Fibroblast of skin of right biceps (primary cell): ENCODE results near the gene THOC2.
"Not testable (repeated sequence)": the region's sequence is repeated elsewhere in the genome, so short reads cannot be mapped to it uniquely, and the experiment has no call there.

Experiments used
- DNase-seq: peaks from one replicate; pipeline ENCODE4 v3.0.0-alpha.2; 2013

The THOC2 gene

DNA sequence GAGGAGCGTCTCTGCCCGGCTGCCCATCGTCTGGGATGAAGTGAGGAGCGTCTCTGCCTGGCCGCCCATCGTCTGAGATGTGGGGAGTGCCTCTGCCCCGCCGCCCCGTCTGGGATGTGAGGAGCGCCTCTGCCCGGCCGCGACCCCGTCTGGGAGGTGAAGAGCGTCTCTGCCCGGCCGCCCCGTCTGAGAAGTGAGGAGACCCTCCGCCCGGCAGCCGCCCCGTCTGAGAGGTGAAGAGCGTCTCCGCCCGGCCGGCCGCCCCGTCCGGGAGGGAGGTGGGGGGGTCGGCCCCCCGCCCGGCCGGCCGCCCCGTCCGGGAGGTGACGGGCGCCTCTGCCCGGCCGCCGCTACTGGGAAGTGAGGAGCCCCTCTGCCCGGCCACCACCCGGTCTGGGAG is 1.2 kb upstream of the THOC2 start:
- DNase-seq: not testable (repeated sequence)

DNA sequence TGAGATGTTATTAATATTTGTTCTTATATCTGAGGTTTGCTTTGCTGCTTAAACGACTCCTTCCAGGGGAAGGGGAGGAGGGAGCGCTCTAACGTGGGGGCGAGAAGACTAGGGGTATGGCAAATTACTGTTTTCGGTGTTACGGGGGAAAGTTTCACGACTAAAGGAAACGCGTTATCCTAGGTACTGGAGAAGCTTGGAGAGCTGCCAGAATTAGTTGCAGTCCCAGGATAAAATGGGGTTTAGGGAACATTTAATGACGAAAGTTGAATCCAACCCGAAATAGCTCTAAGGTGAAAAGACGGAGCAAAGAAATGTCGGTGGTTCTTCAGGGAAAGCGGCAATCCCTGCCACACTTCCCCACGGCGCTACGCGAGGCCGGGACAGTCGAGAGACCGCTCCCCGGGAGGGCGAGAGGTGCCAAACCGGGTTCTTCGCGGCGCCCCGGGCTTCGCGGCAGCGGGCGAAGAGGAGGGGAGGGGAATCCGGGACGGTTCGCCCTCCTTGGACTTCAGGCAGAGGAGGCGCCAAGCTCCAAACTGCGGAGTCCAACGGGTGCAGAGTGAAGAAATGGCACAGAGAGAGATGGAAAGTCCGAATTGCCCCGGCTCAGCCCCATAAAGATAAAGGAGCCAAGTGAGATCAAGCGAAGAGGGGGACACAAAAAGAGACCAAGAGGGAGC is 724 bp downstream of the THOC2 start:
- peak; percentile 13 for DNase-seq

DNA sequence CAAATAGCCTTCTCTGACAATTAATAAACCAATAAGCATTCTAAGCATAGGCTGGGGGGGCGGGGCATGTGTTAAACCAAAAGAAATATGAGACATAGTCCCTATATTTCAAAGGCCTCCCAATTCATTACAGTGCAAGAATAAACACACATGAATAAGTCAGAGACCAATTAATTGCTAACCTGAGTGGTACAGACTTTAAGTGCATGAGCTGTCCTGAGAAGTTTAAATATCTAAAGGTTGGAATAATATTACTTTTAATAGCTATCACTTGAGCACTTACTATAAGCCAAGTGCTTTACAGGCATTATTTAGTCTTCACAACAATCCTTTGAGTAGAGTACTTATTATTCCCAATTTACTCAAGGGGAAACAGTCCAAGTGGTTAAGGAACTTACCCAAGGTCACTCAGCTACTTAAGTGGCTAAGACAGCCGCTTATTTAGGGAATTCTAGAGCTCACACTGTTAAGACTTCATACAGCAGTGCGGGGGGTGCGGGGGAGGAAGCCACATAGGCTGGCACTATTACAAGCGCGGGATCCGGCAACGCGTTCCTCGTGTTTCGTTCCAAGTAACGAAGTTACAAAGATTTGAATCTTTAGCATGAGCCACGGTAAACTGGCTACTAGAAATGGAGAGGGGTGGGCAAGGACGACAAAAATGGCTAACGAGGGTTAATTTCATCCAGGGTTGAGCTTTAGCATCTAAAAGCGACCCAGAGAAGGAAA is 1.4 kb downstream of the THOC2 start:
- peak; percentile 19 for DNase-seq

DNA sequence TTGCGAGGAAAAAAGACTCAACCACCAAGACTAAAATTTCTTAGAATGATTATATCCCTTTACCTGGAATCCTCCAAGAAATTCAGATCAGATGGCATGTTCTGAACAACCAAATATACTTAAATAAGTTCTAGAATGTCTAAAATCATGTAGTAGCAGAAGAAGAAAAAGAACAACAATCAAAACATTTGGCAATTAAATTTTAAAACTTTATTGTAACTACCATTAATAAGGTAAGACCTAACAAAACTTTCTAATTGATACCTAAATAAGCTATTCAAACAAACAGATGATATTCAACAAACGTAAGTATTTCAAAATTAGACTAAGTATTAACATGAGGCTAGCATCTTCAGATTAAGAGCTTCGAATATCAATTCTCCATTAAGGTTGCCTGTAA is 4.3 kb downstream of the THOC2 start:
- no peak for DNase-seq

DNA sequence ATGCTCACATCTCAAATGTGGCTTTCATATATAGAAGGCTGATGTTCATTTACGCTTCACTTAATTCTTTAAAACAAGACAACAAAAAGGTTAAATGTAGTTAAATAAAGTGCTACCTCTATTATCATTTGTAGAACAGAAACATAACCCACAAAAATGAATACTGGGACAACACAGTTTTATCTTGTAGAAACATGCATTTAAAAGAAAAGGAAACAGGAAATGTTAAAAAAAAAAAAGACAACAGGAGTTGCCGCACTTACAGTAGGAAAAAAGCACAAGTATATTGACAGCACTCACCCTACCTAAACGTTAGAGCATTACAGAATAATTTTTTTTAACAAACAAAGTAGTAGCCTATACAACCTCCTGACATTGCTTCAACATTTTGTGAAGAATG is 4.8 kb downstream of the THOC2 start:
- DNase-seq: no peak

DNA sequence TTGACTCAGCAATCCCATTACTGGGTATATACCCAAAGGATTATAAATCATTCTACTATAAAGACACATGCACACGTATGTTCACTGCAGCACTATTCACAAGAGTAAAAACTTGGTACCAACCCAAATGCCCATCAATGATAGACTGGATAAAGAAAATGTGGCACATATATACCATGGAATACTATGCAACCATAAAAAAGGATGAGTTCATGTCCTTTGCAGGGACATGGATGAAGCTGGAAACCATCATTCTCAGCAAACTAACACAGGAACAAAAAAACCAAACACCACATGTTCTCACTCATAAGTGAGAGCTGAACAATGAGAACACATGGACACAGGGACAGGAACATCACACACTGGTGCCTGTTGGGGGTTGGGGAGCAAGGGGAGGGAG is 10.7 kb downstream of the THOC2 start:
- DNase-seq: not testable (repeated sequence)

DNA sequence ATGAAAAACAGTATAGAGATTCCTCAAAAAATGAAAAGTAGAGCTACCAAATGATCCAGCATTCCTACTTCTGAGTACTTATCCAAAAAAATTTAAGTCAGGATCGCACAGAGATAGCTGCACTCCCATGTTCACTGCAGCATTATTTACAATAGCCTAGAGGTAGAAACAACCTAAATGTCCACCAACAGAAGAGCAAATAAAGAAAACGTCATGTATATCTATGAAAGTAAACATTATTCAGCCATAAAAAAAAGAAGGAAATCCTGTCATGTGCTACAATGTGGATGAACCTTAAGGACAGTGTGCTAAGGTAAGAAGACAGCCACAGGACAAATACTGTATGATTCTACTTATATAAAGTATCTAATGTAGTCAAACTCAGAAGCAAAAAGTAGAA is 12.4 kb downstream of the THOC2 start:
- DNase-seq: no peak

DNA sequence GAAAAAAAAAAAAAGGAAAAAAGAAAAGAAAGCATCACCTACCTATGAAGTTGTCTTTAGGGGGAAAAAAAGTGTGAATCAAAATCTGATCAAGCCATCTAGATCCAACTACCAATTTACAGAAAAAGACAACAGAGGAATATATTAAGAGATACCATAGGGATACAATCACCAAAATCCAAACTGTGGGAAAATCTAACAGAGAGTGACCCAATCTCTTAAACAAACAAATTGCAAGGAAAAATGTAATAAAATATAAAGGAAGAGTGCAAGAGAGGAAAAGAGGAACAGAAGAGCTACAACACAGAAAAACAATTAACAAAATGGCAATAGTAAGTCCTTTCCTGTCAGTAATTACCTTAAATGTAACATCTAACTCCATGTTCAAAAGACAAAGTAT is 19.0 kb downstream of the THOC2 start:
- DNase-seq: no peak

DNA sequence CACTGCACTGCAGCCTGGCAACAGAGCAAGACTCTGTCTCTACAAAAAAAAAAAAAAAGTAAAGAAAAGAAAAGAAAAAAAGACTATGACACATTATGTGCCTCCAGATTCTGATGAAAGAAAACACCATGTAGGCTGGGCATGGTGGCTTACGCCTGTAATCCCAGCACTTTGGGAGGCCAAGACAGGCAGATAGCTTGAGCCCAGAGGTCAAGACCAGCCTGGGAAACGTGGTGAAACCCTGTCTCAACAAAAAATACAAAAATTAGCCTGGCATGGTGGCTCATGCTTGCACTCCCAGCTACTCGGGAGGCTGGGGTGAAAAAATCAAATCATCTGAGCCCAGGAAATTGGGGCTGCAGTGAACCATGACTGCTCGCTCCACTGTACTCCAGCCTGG is 19.4 kb downstream of the THOC2 start:
- DNase-seq: no peak

DNA sequence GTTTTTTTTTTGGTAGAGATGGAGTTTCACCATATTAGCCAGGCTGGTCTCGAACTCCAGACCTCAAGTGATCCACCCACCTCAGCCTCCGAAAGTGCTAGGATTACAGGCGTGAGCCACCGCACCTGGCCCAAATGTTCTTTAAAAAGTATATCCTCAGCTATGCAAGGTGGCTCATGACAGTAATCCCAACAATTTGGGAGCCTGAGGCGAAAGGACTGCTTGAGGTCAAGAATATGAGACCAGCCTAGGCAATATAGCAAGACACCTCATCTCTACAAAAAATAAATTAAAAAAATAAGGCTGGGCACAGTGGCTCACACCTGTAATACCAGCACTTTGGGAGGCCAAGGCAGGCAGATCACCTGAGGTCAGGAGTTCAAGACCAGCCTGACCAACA is 21.7 kb downstream of the THOC2 start:
- DNase-seq: not testable (repeated sequence)

DNA sequence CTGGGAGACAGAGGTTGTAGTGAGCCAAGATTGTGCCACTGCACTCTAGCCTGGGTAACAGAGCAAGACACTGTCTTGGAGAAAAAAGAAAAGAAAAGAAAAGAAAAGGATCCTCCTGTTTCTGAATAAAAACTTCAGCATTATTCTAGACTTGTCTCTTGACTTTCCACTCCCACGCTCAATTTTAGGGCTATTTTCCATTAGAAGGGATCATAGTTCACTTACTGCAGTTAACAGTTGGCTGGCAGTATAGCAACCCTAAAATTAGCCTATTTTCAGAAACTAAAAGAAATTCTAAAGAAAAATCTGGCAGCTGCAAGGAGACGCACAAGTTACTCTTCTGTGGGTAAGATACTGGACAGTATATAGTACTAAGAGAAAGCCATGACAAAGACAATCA is 28.1 kb downstream of the THOC2 start:
- DNase-seq: no peak

DNA sequence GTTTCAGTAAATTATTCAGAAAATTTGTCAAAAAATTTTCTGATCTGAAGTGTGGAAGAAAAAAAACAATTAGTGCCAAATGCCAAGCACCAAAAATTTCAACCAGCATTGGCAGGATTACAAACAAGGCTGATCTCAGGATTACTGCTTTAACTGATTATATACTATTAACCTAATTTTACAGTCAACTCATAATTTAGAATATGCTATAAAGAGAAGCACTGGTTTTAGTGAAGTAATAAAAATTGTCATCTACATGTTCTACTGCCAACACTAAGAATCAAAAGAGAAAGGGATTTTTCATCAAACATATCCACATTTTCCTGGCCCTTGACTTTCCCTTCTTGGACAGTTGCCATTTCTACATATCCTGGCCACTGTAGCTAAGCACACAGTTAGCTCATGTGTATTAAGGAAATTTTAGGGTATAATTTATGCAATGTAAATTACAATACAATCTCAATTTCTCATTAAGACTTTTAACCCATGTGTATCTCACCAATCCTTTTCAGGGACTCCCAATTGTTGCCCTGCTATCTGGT is 33.8 kb downstream of the THOC2 start:
- no peak for DNase-seq

DNA sequence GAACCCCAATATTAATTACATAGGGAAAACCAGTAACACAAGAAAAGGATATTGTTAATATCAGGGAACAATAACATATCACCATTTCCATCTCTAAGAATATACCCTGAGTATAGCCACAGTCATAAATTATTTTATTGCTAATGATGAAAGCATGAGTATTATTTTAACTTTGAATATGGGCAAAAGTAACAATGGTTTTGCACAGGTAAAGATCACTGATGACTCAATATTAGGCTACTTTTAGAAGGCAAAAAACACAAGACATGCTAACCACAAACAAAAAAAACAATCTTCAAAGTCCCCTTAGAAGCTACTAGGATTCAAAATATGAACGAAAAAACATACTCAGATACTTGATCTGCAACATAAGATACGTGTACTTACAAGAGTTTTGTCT is 36.5 kb downstream of the THOC2 start:
- DNase-seq: no peak

DNA sequence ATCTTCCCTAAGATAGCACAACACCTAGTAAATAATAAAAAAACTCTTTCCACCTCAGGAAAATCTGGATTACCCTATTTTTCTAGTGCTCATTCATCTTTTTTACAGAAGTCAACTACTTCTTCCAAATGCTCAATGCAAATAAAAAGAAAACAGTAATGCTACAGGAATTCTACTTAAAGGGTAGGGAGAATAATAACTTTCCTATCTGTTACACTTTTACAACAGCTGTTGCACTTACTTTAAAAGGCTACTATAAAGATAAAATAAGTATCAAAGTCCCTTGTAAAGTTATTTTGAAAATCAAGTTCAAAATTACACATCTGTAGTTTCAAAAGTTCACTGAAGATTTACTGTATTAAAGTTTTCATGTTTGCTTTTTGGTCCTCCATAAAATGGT is 37.6 kb downstream of the THOC2 start:
- DNase-seq: no peak

DNA sequence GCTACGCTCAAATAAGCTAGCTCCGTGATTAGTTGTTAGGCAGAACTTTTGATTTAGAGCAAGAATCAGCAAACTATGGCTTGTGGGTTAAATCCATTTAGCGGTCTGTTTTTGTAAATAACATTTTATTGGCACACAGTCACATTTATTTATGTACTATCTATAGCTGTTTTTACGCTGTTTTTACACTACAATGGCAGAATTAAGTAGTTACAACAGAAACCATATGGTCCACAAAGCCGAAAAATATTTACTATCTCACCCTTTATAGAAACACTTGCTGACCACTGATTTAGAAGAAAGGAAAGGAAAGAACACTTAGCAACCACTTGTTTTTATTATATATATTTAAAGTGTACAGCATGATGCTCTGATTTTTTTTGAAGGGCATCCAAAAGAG is 41.1 kb downstream of the THOC2 start:
- DNase-seq: no peak

DNA sequence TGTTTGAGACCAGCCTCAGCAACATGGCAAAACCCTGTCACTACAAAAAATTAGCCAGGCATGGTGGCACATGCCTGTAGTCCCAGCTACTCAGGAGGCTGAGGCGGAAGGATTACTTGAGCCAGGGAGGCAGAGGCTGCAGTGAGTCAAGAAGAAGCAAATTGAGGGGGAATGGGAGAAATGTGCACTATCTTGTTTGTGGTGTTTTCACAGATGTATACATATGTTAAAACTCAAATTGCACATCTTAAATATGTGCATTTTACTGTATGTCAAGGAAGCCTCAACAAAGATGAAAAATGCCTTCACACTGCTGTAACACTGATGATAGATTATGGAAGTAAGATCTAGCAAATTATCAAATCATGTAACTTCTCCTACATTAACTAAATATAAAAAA is 44.3 kb downstream of the THOC2 start:
- DNase-seq: no peak

DNA sequence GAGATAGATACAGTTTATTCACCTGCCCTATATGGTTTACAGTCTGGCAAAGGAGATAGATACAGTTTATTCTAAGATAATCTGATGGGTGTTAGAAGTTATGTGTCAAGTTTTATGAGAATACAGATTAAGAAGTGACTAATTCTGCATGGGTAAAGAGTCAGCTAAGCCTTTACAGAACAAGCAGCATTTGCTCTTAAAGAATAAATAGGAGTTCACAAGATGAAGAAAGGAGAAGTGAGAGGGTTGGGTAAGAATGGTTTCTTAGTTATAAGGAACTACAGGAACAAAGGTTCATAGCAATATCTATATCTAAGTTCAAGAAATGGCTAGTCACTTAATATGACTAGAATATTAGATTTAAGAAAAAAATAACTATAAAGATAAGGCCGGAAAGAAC is 47.6 kb downstream of the THOC2 start:
- no peak for DNase-seq

DNA sequence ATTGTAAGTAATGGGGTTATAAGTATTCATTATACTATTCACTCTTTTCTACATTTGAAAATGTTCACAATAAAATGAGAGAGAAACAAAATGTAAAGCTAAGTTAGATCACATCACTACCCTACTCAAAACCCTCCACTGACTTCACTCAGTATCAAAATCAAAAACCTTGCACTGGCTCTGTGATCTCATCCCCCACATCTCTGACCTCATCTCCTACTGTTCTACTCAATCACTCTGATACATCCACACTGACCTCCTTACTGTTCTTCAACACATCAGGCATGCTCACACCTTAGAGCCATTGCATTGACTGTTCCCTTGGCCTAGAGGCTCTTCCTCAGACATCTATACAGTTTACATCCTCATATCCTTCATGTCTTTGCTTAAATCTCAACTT is 50.7 kb downstream of the THOC2 start:
- no peak for DNase-seq

DNA sequence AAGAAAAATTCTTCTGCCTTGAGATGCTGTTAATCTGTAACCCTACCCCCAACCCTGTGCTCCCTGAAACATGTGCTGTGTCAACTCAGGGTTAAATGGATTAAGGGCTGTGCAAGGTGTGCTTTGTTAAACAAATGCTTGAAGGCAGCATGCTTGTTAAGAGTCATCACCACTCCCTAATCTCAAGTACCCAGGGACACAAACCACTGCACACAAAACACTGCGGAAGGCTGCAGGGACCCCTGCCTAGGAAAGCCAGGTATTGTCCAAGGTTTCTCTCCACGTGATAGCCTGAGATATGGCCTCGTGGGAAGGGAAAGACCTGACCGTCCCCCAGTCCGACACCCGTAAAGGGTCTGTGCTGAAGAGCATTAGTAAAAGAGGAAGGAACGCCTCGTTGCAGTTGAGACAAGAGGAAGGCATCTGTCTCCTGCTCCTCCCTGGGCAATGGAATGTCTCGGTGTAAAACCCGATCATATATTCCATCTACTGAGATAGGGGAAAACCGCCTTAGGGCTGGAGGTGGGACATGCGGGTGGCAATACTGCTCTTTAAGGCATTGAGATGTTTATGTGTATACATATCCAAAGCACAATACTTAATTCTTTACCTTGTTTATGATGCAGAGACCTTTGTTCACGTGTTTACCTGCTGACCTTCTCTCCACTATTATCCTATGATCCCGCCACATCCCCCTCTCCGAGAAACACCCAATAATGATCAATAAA is 53.0 kb downstream of the THOC2 start:
- not testable (repeated sequence) for DNase-seq

DNA sequence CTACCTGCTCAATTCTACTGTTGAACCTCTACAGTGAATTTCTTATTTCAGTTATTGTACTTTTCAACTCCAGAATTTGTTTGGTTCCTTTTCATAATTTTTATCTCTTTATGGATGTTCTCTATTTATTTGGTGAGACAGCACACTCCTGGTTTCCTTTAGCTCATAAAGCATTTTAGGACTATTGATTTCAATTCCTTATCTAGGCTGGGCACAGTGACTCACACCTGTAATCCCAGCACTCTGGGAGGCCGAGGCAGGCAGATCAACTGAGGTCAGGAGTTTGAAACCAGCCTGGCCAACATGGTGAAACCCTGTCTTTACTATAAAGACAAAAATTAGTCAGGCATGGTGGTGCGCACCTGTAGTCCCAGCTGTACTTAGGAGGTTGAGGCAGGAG is 57.7 kb downstream of the THOC2 start:
- no peak for DNase-seq

DNA sequence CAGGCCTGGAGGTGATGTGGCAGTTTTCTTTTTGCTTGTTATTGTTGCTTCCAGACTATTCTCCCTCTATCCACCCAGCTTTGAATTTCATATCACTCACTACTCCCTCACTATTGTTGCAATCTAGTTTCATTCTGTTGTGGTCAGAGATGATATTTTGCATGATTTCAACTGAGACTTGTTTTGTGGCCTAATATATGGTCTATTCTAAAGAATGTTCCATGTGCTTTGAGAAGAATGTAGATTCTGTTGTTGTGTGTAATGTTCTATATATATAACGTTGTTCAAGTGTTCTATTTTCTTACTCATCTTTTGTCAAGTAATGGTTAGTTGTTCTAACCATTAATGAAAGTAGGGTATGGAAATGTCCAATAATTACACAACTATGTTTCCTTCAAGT is 59.0 kb downstream of the THOC2 start:
- peak; percentile 12 for DNase-seq

DNA sequence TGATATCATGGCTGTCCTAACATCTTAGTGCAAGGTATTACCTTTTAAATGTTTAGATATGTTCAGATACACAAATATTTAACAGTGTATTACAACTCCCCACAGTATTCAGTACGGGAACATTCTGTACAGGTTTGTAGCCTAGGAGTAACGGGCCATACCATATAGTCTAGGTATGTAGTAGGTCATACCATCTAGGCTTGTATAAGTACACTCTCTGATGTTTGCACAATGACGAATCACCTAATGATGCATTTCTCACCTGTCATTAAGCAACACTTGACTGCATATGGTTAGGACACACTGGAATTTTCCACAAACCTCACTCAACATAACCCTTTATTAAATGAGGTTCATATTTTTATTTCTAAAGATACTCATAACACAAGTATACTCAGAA is 67.7 kb downstream of the THOC2 start:
- peak; percentile 17 for DNase-seq

DNA sequence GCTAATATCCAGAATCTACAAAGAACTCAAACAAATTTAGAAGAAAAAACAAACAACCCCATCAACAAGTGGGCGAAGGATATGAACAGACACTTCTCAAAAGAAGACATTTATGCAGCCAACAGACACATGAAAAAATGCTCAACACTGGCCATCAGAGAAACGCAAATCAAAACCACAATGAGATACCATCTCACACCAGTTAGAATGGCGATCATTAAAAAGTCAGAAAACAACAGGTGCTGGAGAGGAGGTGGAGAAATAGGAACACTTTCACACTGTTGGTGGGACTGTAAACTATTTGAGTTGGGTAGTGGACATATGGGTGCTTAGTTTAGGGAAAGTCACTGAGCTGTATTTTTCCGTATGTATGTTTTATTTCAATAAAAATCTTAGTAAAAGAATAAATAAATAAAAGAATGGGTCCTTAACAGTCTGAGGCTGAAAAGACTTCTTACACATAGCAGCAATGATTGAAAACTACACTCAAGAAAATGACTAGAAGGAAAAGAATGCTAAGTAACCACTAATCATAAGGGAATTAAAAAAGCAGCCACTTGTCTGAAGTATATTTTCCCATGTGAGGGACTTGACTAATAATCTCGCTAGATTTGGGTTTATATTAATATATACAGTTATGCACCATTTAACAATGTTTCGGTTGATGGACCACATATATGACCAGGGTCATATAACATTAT is 68.2 kb downstream of the THOC2 start:
- peak; percentile 47 for DNase-seq
